Erythroblast (primary cell): ENCODE results near the gene MED15.

ENCODE experiments used
- GATA1 ChIP-seq: IDR thresholded peaks from 2 replicates; pipeline ENCODE4 v1.6.1; 2011; ENCODE audit warnings: low read depth, mild to moderate bottlenecking, control low read depth, low read length, moderate library complexity
- POLR2A ChIP-seq: IDR thresholded peaks from 2 replicates; pipeline ENCODE4 v1.6.1; 2011; ENCODE audit warnings: mild to moderate bottlenecking, low read length

DNA sequence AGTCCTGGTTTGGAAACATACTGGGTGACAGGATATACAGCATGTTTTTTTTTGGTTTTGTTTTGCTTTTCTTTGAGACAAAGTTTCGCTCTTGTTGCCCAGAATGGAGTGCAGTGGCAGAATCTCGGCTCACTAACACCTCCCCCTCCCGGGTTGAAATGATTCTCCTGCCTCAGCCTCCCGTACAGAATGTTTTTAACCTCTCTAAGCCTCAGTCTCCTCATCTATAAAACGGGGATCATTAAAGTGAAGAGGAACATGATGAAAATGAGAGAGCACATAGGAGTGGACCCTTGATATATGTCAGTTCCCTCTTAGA lies 41.7 kb upstream of the MED15 start:
- TF ChIP-seq POLR2A (no peak), GATA1 (no peak)
